HepG2 (cell line): Measurements from ENCODE around the gene C6orf132. TPM values are rescaled to one million over a fixed set of nuclear protein-coding genes. Genes with fewer than 3 reads are reported as not detected.
"Not testable (repeated sequence)": the region's sequence is repeated elsewhere in the genome, so short reads cannot be mapped to it uniquely, and the experiment has no call there.

Experiments
- ATAC-seq: fragments of 200-7000 bp; cut with Tn5 transposase; 3 replicates; pipeline ENCODE4 v1.9.1; 2020; ENCODE audit warnings: mild to moderate bottlenecking, moderate library complexity
- BruUV-seq: library from RNA; stranded (reverse); fragments of 400-500 nt; replicated peaks from 2 replicates; lab custom pipeline; 2021; lab: Mats Ljungman, UMichigan
- CTCF ChIA-PET: fragments of 300-600 bp; formaldehyde crosslinking; extraction: SDS; loops from one replicate; lab custom pipeline; 2021; ENCODE audit warnings: low total read pairs, inconsistent platforms, low intra/inter-chr PET ratio; lab: Yijun Ruan, JAX
- POLR2A ChIA-PET: fragments of 350-600 bp; sonication (Branson Sonifier 250); formaldehyde crosslinking; loops from one replicate; lab custom pipeline; 2020; ENCODE audit warnings: antibody characterized with exemption, inconsistent platforms; lab: Yijun Ruan, JAX
- DNase-seq: peaks from one replicate; pipeline ENCODE4 v3.0.0-alpha.2; 2015; ENCODE audit warnings: low spot score
- FAIRE-seq: peaks from 3 replicates; lab custom pipeline; 2011; peaks lifted over from hg19 to GRCh38; lab: Jason Lieb, UNC
- H2AFZ ChIP-seq: one replicate; pipeline ENCODE4 v1.6.1; 2011; ENCODE audit warnings: low read length, inconsistent platforms
- H3K27ac ChIP-seq: fragments of 300-600 bp; 3 replicates; pipeline ENCODE4 v1.8.0; 2011; ENCODE audit warnings: mixed run types, mild to moderate bottlenecking, mixed read lengths, low read length, inconsistent platforms; ENCODE audit not compliant: insufficient read depth; ENCODE audit errors: extremely low read length
- H3K27me3 ChIP-seq, 2 experiments: fragments of 200-600 bp in 1 of 2; 2 replicates in 1 of 2; 3 replicates in 1 of 2; pipeline versions ENCODE4 v1.6.0 to v1.8.0; 2011; ENCODE audit warnings: low read length in 2 of 2, mild to moderate bottlenecking in 2 of 2, moderate library complexity in 2 of 2, inconsistent platforms in 1 of 2; ENCODE audit not compliant: insufficient read depth in 2 of 2, control insufficient read depth in 1 of 2
- H3K36me3 ChIP-seq, 2 experiments: fragments of 200-600 bp in 1 of 2; replicated peaks in 1 of 2; 2 replicates in 1 of 2; 3 replicates in 1 of 2; pipeline versions ENCODE4 v1.5.1 to v1.8.0; 2011; ENCODE audit warnings: low read length in 2 of 2, inconsistent platforms in 1 of 2; ENCODE audit not compliant: insufficient read depth in 2 of 2, control insufficient read depth in 1 of 2
- H3K4me1 ChIP-seq: 2 replicates; pipeline ENCODE4 v1.5.1; 2012; ENCODE audit warnings: low read length, inconsistent platforms; ENCODE audit not compliant: insufficient read depth
- H3K4me2 ChIP-seq: 2 replicates; pipeline ENCODE4 v1.6.0; 2011; ENCODE audit warnings: low read depth, low read length, inconsistent platforms
- H3K4me3 ChIP-seq, 3 experiments: fragments of 200-600 bp in 1 of 3; sonication (generic), shearing (Covaris generic) in 1 of 3; replicated peaks in 1 of 3; 2 replicates each; pipeline ENCODE4 v1.5.1; 2011 to 2016; ENCODE audit warnings: low read length in 3 of 3, inconsistent platforms in 2 of 3, low read depth in 2 of 3, mild to moderate bottlenecking in 2 of 3, control low read depth in 1 of 3, mixed read lengths in 1 of 3; ENCODE audit not compliant: insufficient read depth in 1 of 3
- H3K79me2 ChIP-seq: one replicate; pipeline ENCODE4 v1.6.1; 2011; ENCODE audit warnings: low read length, inconsistent platforms; ENCODE audit not compliant: insufficient read depth
- H3K9ac ChIP-seq: 2 replicates; pipeline ENCODE4 v1.6.0; 2011; ENCODE audit warnings: mild to moderate bottlenecking, low read depth, low read length, inconsistent platforms; ENCODE audit not compliant: insufficient read depth
- H3K9me3 ChIP-seq: 2 replicates; pipeline ENCODE4 v1.5.1; 2012; ENCODE audit warnings: mild to moderate bottlenecking, low read length
- H4K20me1 ChIP-seq: 2 replicates; pipeline ENCODE4 v1.6.0; 2011; ENCODE audit warnings: inconsistent platforms, mild to moderate bottlenecking, low read length, moderate library complexity; ENCODE audit not compliant: insufficient read depth
- ATF7 ChIP-seq, 2 experiments: fragments of 450-650 bp in 1 of 2; sonication (generic) in 1 of 2; formaldehyde crosslinking in 1 of 2; IDR thresholded peaks; 2 replicates each; pipeline versions ENCODE4 v1.4.0 to v1.6.1; 2016 to 2020; ENCODE audit warnings: antibody characterized with exemption in 1 of 2, mild to moderate bottlenecking in 1 of 2, missing genetic modification reagents in 1 of 2
- CREB1 ChIP-seq, 2 experiments: fragments of 450-650 bp in 1 of 2; IDR thresholded peaks; 2 replicates each; pipeline ENCODE4 v1.6.1; 2016 to 2017; ENCODE audit warnings: control low read depth in 1 of 2, mild to moderate bottlenecking in 1 of 2, missing compliant biosample characterization in 1 of 2, missing genetic modification characterization in 1 of 2
- ZMYM3 ChIP-seq: sonication (generic); formaldehyde crosslinking; IDR thresholded peaks from 2 replicates; pipeline ENCODE4 v1.5.1; 2020; ENCODE audit warnings: mild to moderate bottlenecking, missing genetic modification reagents
- ZNF343 ChIP-seq: sonication (generic); formaldehyde crosslinking; IDR thresholded peaks from 2 replicates; pipeline ENCODE4 v1.4.0; 2020; ENCODE audit warnings: mild to moderate bottlenecking, missing genetic modification reagents
- ZNF607 ChIP-seq: sonication (generic); formaldehyde crosslinking; IDR thresholded peaks from 2 replicates; pipeline ENCODE4 v1.5.1; 2020; ENCODE audit warnings: missing genetic modification reagents, mild to moderate bottlenecking, borderline replicate concordance
- ZNF768 ChIP-seq: sonication (generic); formaldehyde crosslinking; IDR thresholded peaks from 2 replicates; pipeline ENCODE4 v1.4.0; 2020; ENCODE audit warnings: missing genetic modification reagents
- WGBS: methylation state at CpG from one replicate; pipeline ENCODE4 v1.1.6; 2017; ENCODE audit warnings: low lambda C conversion rate; 5-methylcytosine and 5-hydroxymethylcytosine counted together
- in situ Hi-C: cut with HindIII; loops from 2 replicates; pipeline ENCODE4 v1.10.0; 2017; ENCODE audit warnings: low pct_unique_long_range_greater_than_20kb; ENCODE audit not compliant: extremely low pct_ligation_motif_present
- intact Hi-C: fragments of 100-400 bp; cut with micrococcal nuclease; formaldehyde crosslinking; loops from one replicate; pipeline ENCODE4 v1.10.0; 2022; ENCODE audit not compliant: unreplicated experiment
- polyA plus RNA-seq, 8 experiments: library from polyadenylated mRNA; depleted of rRNA in 3 of 8; stranded (reverse) in 7 of 8; unstranded in 1 of 8; fragments of >200 nt; fragmentation: Illumina TruSeq in 4 of 8; extraction: Trizol in 4 of 8; gene quantifications; 2 replicates each; pipeline versions ENCODE4 v1.2.1 to v1.2.3, GENCODE V29; 2011 to 2016; ENCODE audit warnings: low read depth in 4 of 8, missing spikeins in 1 of 8, mixed read lengths in 1 of 8; ENCODE audit not compliant: insufficient read depth in 1 of 8
- total RNA-seq, 5 experiments: library from RNA; depleted of rRNA; stranded (reverse); fragments of >200 nt; fragmentation: Illumina TruSeq; extraction: Trizol; gene quantifications; 2 replicates each; pipeline ENCODE4 v1.2.3, GENCODE V29; 2016; ENCODE audit warnings: low read depth in 1 of 5

C6orf132 gene
- total and polyA plus RNA-seq, 2 of the 13 experiments (the other 11 are each of a cell fraction or from before 2014, with no cell fraction given) = 0.78 to 3.0 TPM

DNA sequence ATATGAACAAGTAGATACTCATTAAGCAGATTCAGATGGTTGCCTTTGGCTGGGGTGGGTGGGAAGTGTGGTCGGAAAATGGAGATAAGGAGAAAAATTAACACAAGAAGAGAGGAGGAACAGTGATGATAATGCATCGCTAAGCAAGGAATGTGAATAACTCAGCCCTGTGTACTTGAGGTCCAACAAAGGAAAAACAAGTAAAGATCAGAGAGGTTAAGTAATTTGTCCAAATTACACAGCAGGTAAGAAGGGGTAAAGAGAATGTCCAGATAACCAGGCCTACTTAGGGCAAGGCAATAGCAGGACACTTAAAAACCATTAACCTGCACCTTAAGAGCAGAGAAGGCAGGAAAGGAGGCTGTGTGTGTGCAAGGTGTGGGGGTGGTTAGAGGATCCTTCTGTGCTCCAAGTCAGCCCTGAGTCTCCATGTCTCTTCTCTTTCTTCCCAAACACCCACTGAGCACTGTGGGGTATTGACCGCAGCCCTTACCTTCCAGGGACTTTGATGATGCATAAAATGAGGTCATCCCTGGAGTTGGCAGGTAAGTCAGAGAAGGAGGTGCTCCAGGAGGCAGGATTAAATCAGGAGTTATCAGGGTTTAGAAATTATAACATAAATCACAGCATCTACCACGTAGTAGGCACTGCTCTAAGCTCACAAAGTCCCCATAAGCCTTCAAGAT, 10.3 kb upstream of the C6orf132 start:
- ATAC-seq, H3K79me2 ChIP-seq, intact Hi-C loops, CTCF ChIA-PET, H3K4me2 ChIP-seq, POLR2A ChIA-PET, H3K27ac ChIP-seq, H3K9ac ChIP-seq, H3K4me3 ChIP-seq, H3K9me3 ChIP-seq, H3K36me3 ChIP-seq, H2AFZ ChIP-seq, in situ Hi-C loops, BruUV-seq, FAIRE-seq, DNase-seq, H4K20me1 ChIP-seq: not testable (repeated sequence)
- peaks cover 36% of the 10 kb centered on the region for H3K4me1 ChIP-seq
- H3K27me3 ChIP-seq = peaks cover 2 to 18% of the 10 kb centered on the region in 2 experiments; a peak in 4 of 5 replicates
- 7% methylated on average over 4 of the region's 4 CpGs for WGBS
- 0 out of 2 replicates have a peak, but pooled peaks have one; percentile 15 for TF ChIP-seq ZMYM3
- TF ChIP-seq ZNF768 (CRISPR knock-in tag) = peak; percentile 59; the same call in 1 of the 2 replicates

DNA sequence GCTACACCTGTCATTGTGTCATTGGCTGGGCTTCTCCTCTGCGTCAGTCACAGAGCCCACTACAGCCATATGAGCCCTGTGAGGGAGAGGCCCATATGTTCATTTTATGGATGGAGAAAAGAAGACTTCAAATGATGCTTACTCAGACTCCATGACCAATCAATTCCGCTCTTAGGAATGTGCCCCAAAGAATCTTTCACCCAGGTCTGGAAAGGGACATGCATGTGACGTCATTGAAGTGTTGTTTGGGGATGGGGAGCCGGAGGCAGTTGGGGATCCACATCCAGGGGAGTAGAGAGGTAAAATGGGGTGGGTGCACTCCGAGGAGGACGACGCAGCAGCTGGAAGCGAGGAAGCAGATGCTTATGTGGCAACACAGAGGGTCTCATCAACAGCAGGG, 9.6 kb upstream of the C6orf132 start:
- H3K79me2 ChIP-seq = no peaks in the 10 kb centered on the region
- CTCF ChIA-PET = no interaction called here
- no peak overlapping the region for H3K27ac ChIP-seq
- no peak for ATAC-seq
- H3K4me1 ChIP-seq = peaks cover 41% of the 10 kb centered on the region
- no peak overlapping the region for H3K4me3 ChIP-seq
- no peaks in the 10 kb centered on the region for H4K20me1 ChIP-seq
- H3K27me3 ChIP-seq = peaks cover 2 to 18% of the 10 kb centered on the region in 2 experiments; a peak in 4 of 5 replicates
- peak; percentile 98 for TF ChIP-seq CREB1 (IDR thresholded peaks at IDR 0.05)
- TF ChIP-seq CREB1 (CRISPR knock-in tag; IDR thresholded peaks at IDR 0.05) = no peak
- TF ChIP-seq ZNF343 (CRISPR knock-in tag) = no peak
- TF ChIP-seq ZNF607 (CRISPR knock-in tag) = no peak
- peak; percentile 98 for TF ChIP-seq ATF7 (IDR thresholded peaks at IDR 0.05)
- no peak for TF ChIP-seq ATF7 (CRISPR knock-in tag; IDR thresholded peaks at IDR 0.05)
- WGBS = 42% methylated on average over 8 of the region's 8 CpGs
- in situ Hi-C loops (no loop called here), intact Hi-C loops (no loop called here)
- no peak for DNase-seq
- H3K36me3 ChIP-seq = no peaks in the 10 kb centered on the region
- POLR2A ChIA-PET = interaction anchor here (0.6 to 0.8 kb wide), 3 partner anchors 15 to 85 kb away, joined by 3 read pairs; no protein-coding TSS in a partner anchor
- H3K9me3 ChIP-seq = no peaks in the 10 kb centered on the region
- no peak overlapping the region for H3K4me2 ChIP-seq
- no peak overlapping the region for H3K9ac ChIP-seq
- BruUV-seq = no TSS peak
- no peak for FAIRE-seq
- H2AFZ ChIP-seq = no peak overlapping the region
